ENCODE measurements around the gene INSR.

DNA sequence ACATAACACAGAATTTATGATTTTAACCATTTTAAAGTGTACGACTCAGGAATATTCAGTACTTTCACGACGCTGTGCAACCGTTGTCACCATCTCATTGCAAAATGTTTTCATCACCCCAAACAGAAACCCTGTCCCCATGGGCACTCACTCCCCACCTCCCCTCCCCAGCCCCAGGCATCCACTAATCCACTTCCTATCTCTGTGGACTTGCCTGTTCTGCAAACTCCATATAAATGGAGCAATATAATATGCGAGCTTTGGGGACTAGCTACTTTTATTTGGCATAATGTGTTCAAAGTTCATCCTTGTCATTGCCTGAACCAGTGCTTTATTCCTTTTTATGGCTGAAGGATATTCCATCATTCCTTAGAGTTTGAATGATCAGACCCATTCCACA lies 7.3 kb upstream of the INSR start:
- TF ChIP-seq, protein P1, sequence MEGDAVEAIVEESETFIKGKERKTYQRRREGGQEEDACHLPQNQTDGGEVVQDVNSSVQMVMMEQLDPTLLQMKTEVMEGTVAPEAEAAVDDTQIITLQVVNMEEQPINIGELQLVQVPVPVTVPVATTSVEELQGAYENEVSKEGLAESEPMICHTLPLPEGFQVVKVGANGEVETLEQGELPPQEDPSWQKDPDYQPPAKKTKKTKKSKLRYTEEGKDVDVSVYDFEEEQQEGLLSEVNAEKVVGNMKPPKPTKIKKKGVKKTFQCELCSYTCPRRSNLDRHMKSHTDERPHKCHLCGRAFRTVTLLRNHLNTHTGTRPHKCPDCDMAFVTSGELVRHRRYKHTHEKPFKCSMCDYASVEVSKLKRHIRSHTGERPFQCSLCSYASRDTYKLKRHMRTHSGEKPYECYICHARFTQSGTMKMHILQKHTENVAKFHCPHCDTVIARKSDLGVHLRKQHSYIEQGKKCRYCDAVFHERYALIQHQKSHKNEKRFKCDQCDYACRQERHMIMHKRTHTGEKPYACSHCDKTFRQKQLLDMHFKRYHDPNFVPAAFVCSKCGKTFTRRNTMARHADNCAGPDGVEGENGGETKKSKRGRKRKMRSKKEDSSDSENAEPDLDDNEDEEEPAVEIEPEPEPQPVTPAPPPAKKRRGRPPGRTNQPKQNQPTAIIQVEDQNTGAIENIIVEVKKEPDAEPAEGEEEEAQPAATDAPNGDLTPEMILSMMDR (IDR thresholded peaks at IDR 0.05; ENCODE audit: control extremely low read depth in 1 of 3, insufficient read depth in 1 of 3, low read depth in 1 of 3, low read length in 3 of 3), result no peak
- TF ChIP-seq KDM1A (IDR thresholded peaks at IDR 0.05; ENCODE audit: borderline replicate concordance, low read length), result no peak
- TF ChIP-seq SIN3A (conservative IDR thresholded peaks at IDR 0.05 in 1 of 2, IDR thresholded peaks at IDR 0.05 in 1 of 2; ENCODE audit: low read depth in 1 of 2, low read length in 2 of 2), result no peak
- no peak for TF ChIP-seq POU5F1 (IDR thresholded peaks at IDR 0.05; ENCODE audit: low read depth, low read length)
- no peak for TF ChIP-seq YY1 (IDR thresholded peaks at IDR 0.05; ENCODE audit: low read depth, low read length)
- TF ChIP-seq SP1 (IDR thresholded peaks at IDR 0.05; ENCODE audit: low read depth, low read length), result no peak
- no peak for TF ChIP-seq TCF12 (IDR thresholded peaks at IDR 0.05; ENCODE audit: low read depth, low read length)
- no peak for TF ChIP-seq RFX5 (IDR thresholded peaks at IDR 0.05; ENCODE audit: borderline replicate concordance, low read depth, low read length)
- TF ChIP-seq HDAC2 (IDR thresholded peaks at IDR 0.05; ENCODE audit: borderline replicate concordance in 1 of 2, low read depth in 2 of 2, low read length in 2 of 2), result no peak
- no peak for TF ChIP-seq EP300 (IDR thresholded peaks at IDR 0.05; ENCODE audit: borderline replicate concordance in 1 of 2, low read depth in 2 of 2, low read length in 2 of 2)
- no peak for TF ChIP-seq POLR2AphosphoS5 (IDR thresholded peaks at IDR 0.05; ENCODE audit: low read depth, low read length)
- no peak for TF ChIP-seq EZH2 (IDR thresholded peaks at IDR 0.05; ENCODE audit: low read depth, low read length, severe bottlenecking)
- TF ChIP-seq CREB1 (IDR thresholded peaks at IDR 0.05), result no peak

Measured in H1 (cell line).